SK-N-SH (cell line): Measurements from ENCODE around the gene ZNF592. TPM values are rescaled to one million over a fixed set of nuclear protein-coding genes. Genes with fewer than 3 reads are reported as not detected.

Experiments
- CTCF ChIA-PET: fragments of 300-600, 350-600 bp; formaldehyde crosslinking; extraction: SDS; loops from one replicate; lab custom pipeline; 2021; lab: Yijun Ruan, JAX
- POLR2A ChIA-PET: fragments of 350-600 bp; sonication (Branson Sonifier 250); formaldehyde crosslinking; extraction: SDS; loops from one replicate; lab custom pipeline; 2020; ENCODE audit warnings: antibody characterized with exemption, inconsistent platforms; lab: Yijun Ruan, JAX
- DNase-seq: peaks from one replicate; pipeline ENCODE4 v3.0.0; 2012
- H2AFZ ChIP-seq: fragments of 200-600 bp; sonication (generic); 2 replicates; pipeline ENCODE4 v1.8.1; 2016; ENCODE audit warnings: antibody characterized with exemption, mild to moderate bottlenecking, low read depth
- H3F3A ChIP-seq: fragments of 200-600 bp; sonication (generic); replicated peaks from 2 replicates; pipeline ENCODE3; 2016; ENCODE audit warnings: antibody characterized with exemption, mild to moderate bottlenecking; ENCODE audit not compliant: insufficient read depth
- H3K27ac ChIP-seq, 2 experiments: fragments of 200-500 bp in 1 of 2; fragments of 200-600 bp in 1 of 2; sonication (Bioruptor generic) in 1 of 2; sonication (generic), shearing (Covaris generic) in 1 of 2; 2 replicates each; pipeline versions ENCODE4 v1.5.1 to v1.6.1; 2014 to 2016; ENCODE audit warnings: low read depth in 2 of 2, inconsistent platforms in 1 of 2, low read length in 1 of 2, mild to moderate bottlenecking in 1 of 2, mixed read lengths in 1 of 2
- H3K27me3 ChIP-seq: fragments of 200-600 bp; sonication (generic), shearing (Covaris generic); 2 replicates; pipeline ENCODE4 v1.6.1; 2016; ENCODE audit warnings: mixed run types; ENCODE audit not compliant: insufficient read depth
- H3K36me3 ChIP-seq, 2 experiments: fragments of 200-500 bp in 1 of 2; fragments of 200-600 bp in 1 of 2; sonication (Bioruptor generic) in 1 of 2; sonication (generic) in 1 of 2; replicated peaks in 1 of 2; 2 replicates each; pipeline versions ENCODE3 to v1.5.1; 2014 to 2016; ENCODE audit warnings: low read length in 1 of 2, mild to moderate bottlenecking in 1 of 2; ENCODE audit not compliant: insufficient read depth in 2 of 2, control insufficient read depth in 1 of 2
- H3K4me1 ChIP-seq, 2 experiments: fragments of 200-500 bp in 1 of 2; fragments of 200-600 bp in 1 of 2; sonication (Bioruptor generic) in 1 of 2; sonication (generic), shearing (Covaris generic) in 1 of 2; 2 replicates each; pipeline versions ENCODE4 v1.5.1 to v1.6.1; 2014 to 2016; ENCODE audit warnings: low read depth in 1 of 2, low read length in 1 of 2, mixed run types in 1 of 2; ENCODE audit not compliant: insufficient read depth in 2 of 2, control insufficient read depth in 1 of 2
- H3K4me2 ChIP-seq: fragments of 200-600 bp; sonication (generic), shearing (Covaris generic); 2 replicates; pipeline ENCODE4 v1.6.1; 2017; ENCODE audit warnings: mixed run types
- H3K4me3 ChIP-seq, 2 experiments: fragments of 200-500 bp in 1 of 2; fragments of 200-600 bp in 1 of 2; sonication (Bioruptor generic) in 1 of 2; sonication (generic), shearing (Covaris generic) in 1 of 2; 2 replicates each; pipeline versions ENCODE4 v1.5.1 to v1.8.1; 2014 to 2016; ENCODE audit warnings: low read depth in 2 of 2, inconsistent platforms in 1 of 2, low read length in 1 of 2, mild to moderate bottlenecking in 1 of 2, mixed read lengths in 1 of 2, moderate library complexity in 1 of 2
- H3K79me2 ChIP-seq: fragments of 200-600 bp; sonication (generic); 2 replicates; pipeline ENCODE4 v1.8.1; 2017; ENCODE audit warnings: mild to moderate bottlenecking; ENCODE audit not compliant: insufficient read depth
- H3K9ac ChIP-seq: fragments of 200-600 bp; sonication (generic); 2 replicates; pipeline ENCODE4 v1.6.1; 2017; ENCODE audit warnings: mixed run types
- H3K9me2 ChIP-seq: fragments of 200-600 bp; sonication (generic); 2 replicates; pipeline ENCODE4 v1.6.1; 2017; ENCODE audit warnings: mixed run types
- H3K9me3 ChIP-seq: fragments of 200-600 bp; sonication (generic); 2 replicates; pipeline ENCODE4 v1.6.1; 2017; ENCODE audit warnings: mixed run types, mild to moderate bottlenecking, moderate library complexity
- H4K20me1 ChIP-seq: fragments of 200-600 bp; sonication (generic); 2 replicates; pipeline ENCODE4 v1.6.1; 2017; ENCODE audit warnings: mild to moderate bottlenecking, mixed run types; ENCODE audit not compliant: insufficient read depth
- CHD2 ChIP-seq: fragments of 150-350 bp; IDR thresholded peaks from 2 replicates; pipeline ENCODE4 v1.6.1; 2018; ENCODE audit warnings: low read length; ENCODE audit not compliant: partially characterized antibody
- NRF1 ChIP-seq: IDR thresholded peaks from 2 replicates; pipeline ENCODE4 v1.6.1; 2012; ENCODE audit warnings: low read depth, mild to moderate bottlenecking, low read length
- PBX3 ChIP-seq: IDR thresholded peaks from 2 replicates; pipeline ENCODE4; 2012
- TEAD4 ChIP-seq: IDR thresholded peaks from 2 replicates; pipeline ENCODE4 v1.4.0; 2012; ENCODE audit warnings: mild to moderate bottlenecking, borderline replicate concordance; ENCODE audit not compliant: insufficient read depth
- USF1 ChIP-seq: IDR thresholded peaks from 2 replicates; pipeline ENCODE4 v1.4.0; 2012; ENCODE audit warnings: low read depth, borderline replicate concordance
- YY1 ChIP-seq: IDR thresholded peaks from 2 replicates; pipeline ENCODE4 v1.4.0; 2012; ENCODE audit warnings: low read depth, mild to moderate bottlenecking
- WGBS: methylation state at CpG from one replicate; pipeline ENCODE4 v1.1.6; 2017; ENCODE audit warnings: low lambda C conversion rate; 5-methylcytosine and 5-hydroxymethylcytosine counted together
- polyA plus RNA-seq, 3 experiments: library from polyadenylated mRNA; depleted of rRNA; stranded (reverse); fragments of >200 nt; gene quantifications; 2 replicates each; pipeline ENCODE4 v1.2.3, GENCODE V29; 2012
- TF ChIP-seq, protein P1 (sequence below): fragments of 200-600 bp; sonication (generic); IDR thresholded peaks from 2 replicates; pipeline ENCODE4 v1.6.1; 2017; ENCODE audit warnings: antibody characterized with exemption, mild to moderate bottlenecking, moderate library complexity

ZNF592 gene
- polyA plus RNA-seq, 1 of the 3 experiments (the other 2 are of a cell fraction) = 8.0 TPM

GRCh38 chr15:84755736-84756527, 7.5 kb downstream of the ZNF592 start:
- CTCF ChIA-PET = interaction anchor here (1.2 kb wide), 1 partner anchor 172 kb away, joined by 6 read pairs; no protein-coding TSS in a partner anchor

GRCh38 chr15:84759018-84759417, 10.6 kb downstream of the ZNF592 start:
- Histone ChIP-seq H3F3A (no peaks in the 10 kb centered on the region), H3K9me2 (no peaks in the 10 kb centered on the region), H3K4me3 (no peak overlapping the region), H3K9ac (no peak overlapping the region), H3K9me3 (no peaks in the 10 kb centered on the region), H3K4me2 (no peak overlapping the region), H3K27ac (no peak overlapping the region; a peak in 1 of 4 replicates), H2AFZ (no peak overlapping the region), H3K4me1 (peaks cover 0 to 28% of the 10 kb centered on the region in 2 experiments; a peak in 3 of 4 replicates), H4K20me1 (peaks cover 99% of the 10 kb centered on the region), H3K79me2 (peaks cover 100% of the 10 kb centered on the region), H3K27me3 (no peaks in the 10 kb centered on the region), H3K36me3 (peaks cover 0 to 3% of the 10 kb centered on the region in 2 experiments)
- ChIA-PET POLR2A (no interaction called here), CTCF (no interaction called here)
- WGBS = 100% methylated on average over 1 of the region's 1 CpG
- no peak for TF ChIP-seq NRF1
- TF ChIP-seq CHD2 = no peak
- no peak for TF ChIP-seq YY1
- no peak for DNase-seq

More at GRCh38 chr15:84755736-84756527, 7.5 kb downstream of the ZNF592 start:
- Histone ChIP-seq H3K36me3 (peaks cover 0 to 3% of the 10 kb centered on the region in 2 experiments), H4K20me1 (peaks cover 99% of the 10 kb centered on the region), H3K27me3 (no peaks in the 10 kb centered on the region), H3K4me2 (no peak overlapping the region), H3F3A (peaks cover 15% of the 10 kb centered on the region), H3K27ac (no peak overlapping the region), H3K4me3 (no peak overlapping the region), H3K9me2 (no peaks in the 10 kb centered on the region), H3K4me1 (peaks cover 0 to 19% of the 10 kb centered on the region in 2 experiments; a peak in 2 of 4 replicates), H3K79me2 (peaks cover 100% of the 10 kb centered on the region), H2AFZ (no peak overlapping the region), H3K9me3 (no peaks in the 10 kb centered on the region), H3K9ac (no peak overlapping the region)
- WGBS = 86% methylated on average over 1 of the region's 1 CpG
- POLR2A ChIA-PET = no interaction called here
- DNase-seq = no peak
- TF ChIP-seq CHD2 = no peak
- TF ChIP-seq PBX3 = no peak
- no peak for TF ChIP-seq NRF1
- TF ChIP-seq USF1 = no peak
- TF ChIP-seq, protein P1, sequence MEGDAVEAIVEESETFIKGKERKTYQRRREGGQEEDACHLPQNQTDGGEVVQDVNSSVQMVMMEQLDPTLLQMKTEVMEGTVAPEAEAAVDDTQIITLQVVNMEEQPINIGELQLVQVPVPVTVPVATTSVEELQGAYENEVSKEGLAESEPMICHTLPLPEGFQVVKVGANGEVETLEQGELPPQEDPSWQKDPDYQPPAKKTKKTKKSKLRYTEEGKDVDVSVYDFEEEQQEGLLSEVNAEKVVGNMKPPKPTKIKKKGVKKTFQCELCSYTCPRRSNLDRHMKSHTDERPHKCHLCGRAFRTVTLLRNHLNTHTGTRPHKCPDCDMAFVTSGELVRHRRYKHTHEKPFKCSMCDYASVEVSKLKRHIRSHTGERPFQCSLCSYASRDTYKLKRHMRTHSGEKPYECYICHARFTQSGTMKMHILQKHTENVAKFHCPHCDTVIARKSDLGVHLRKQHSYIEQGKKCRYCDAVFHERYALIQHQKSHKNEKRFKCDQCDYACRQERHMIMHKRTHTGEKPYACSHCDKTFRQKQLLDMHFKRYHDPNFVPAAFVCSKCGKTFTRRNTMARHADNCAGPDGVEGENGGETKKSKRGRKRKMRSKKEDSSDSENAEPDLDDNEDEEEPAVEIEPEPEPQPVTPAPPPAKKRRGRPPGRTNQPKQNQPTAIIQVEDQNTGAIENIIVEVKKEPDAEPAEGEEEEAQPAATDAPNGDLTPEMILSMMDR = no peak
- no peak for TF ChIP-seq TEAD4
